GM21528 (cell line): ENCODE data around the gene LYZL4.

Experiments
- ATAC-seq: cut with Tn5 transposase; IDR thresholded peaks from one replicate; pipeline ENCODE4 v1.9.1; 2021; ENCODE audit warnings: mild to moderate bottlenecking, moderate library complexity; ENCODE audit not compliant: unreplicated experiment, low FRiP score

LYZL4 gene

DNA sequence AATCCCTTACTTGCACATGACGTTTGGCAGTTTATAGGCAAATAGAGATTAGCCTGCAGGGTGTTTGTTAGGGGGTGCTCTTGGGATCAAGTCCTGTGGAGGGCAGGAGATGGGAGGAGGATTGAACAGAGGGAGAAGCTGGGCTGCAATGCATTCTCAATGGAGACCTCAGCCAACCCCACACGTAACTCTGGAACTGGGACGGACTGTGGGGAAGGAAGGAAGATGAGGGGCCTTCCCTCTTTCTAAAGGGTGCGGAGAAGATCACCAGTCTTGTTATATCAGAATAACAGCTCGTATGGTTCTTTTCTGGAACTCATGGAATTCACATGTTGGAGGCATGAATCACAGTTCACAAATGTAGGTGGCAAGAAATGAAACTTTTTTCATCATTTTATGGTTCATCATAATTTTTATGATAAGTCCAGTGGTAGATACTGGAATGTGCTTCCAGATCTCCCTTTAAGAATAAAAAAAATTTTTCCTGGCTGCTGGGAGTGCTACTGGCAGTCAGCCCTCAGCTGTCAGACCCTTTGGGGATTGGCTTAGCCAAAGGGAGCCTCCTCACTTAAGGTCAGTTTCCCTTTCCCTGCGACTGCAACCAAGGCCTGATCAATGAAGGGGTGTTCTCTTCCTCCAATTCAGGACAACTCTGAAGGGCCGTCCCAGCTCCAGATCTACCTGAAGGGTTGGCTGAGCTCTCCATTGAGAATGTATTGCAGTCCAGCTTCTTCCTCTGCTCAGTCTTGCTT, 20.5 kb upstream of the LYZL4 start:
- no peak for ATAC-seq

DNA sequence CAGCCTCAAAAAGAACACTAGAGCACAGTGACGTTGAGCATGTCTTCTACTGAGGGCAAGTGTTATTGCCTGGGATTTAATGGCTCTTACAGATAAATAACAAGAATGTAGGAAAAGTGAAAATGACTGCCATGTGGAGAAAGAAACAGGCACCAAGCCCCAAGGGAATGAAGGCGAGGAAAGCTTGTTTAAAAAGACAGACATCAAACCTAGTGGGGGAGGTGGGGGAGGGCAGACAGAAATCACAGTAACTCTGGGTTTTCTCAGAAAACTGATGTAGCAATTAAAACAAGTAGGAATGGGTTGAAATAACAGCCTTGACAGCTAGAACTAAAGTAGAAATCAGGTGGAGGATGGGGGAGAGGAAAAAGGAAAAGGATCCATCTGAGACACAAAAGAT, 18.4 kb upstream of the LYZL4 start:
- ATAC-seq = no peak

DNA sequence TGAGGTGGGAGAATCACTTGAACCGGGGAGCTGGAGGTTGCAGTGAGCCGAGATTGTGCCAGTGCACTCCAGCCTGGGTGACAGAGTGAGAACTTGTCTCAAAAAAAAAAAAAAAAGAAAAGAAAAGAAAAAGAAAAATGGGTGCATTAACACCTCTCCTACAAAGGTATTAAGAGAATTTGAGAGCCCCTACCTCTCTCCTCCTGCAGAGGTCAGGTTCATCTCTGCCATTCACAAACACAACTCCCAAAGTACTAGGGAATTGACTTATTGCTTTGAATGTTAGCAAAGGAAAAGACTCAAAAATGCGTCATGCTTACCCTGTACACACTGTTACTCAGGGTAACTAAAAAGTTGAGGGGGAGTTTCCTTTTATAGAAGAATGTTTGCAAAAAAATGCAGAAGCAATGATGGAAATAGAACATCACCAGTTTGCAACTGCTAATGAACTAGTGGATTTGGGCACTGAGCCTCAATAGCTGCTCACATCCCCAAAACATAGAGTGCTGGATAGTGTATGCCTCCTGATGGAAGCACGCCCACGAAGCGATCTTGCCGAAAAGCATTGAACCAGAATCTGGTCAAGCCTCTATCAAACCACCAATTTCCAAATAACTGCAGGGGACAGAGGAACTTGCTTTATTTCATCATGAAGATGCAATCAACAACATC, 15.5 kb upstream of the LYZL4 start:
- no peak for ATAC-seq

DNA sequence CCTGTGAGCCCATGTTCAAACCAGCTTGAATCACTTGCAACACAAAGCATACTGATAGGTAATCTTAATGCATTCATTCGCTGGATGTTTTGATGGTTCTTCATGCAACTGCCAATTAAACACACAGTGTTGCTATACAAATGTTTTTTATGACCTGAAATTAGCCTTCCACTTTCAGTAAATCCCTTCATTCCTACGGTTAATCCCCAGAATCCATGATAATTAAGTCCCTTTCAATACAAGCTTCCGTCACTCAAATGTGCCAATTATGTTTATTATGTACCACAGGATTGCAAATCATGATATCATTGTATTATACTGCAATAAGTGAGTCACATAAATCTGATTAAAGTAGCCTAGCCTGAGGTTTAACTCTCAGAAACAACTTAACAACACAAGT, 14.5 kb upstream of the LYZL4 start:
- no peak for ATAC-seq

DNA sequence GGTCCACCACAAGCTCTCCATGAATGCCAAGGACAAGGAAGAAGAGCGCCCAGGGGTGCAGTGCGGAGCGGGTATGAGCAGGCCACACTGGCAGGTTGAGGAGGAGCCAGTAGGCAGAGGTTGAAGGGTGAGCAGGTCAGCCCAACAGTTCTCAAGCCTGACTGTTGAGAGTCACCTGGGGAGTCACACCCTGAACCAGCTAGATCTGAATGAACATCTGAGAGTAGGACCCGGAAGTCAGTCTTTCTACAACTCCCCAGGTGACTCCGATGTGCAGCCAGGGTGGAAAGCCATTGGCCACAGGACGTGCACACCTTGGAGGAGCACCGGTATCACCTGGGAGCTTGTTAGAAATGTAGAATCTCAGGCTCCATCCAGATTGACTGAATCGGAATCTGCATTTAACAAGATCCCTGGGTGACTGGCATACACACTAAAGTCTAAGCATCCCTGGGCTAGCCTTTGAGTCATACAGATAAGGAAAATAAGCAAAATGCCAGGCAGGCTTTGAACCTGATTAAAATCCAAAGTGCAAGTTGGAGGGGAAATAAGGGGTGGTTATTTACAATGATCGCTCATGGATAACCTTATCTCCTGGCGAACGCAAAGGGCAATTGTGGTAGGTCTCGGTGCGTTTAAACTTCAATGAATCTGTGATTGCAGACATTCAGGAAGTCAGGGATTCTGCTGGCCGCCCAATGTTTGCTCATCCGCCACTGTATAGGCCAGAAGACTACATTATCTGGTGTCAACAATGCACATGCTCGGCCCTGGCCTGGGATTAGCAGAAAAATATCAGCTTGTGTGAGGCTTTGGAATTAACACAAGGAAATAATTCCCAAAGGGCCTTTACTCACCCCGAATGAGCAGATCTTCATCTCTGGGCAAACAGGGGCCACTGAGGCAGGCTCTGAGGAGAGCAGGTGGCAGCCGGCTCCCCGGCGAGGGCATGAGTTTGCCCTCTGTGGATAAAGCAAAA, 11.7 kb upstream of the LYZL4 start:
- ATAC-seq = no peak

DNA sequence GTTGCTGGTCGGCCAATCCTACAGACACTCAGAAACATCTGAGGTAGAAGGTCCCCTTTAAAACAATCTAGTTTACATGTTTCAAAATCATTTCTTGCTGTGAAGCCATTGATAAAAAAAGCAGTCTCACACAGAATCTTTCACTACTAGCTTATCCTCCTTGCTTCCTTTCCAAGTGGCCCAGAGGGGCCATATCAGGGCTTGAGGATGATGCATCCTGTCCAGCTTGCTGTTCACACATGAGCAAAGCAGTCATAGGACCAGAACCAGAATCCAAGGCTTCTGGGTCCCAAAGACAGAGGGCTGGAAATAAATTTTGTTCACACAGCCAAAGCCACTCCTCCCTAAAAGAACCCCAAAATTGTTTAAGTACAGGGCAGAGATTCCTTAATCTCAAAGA, 9.2 kb upstream of the LYZL4 start:
- no peak for ATAC-seq

DNA sequence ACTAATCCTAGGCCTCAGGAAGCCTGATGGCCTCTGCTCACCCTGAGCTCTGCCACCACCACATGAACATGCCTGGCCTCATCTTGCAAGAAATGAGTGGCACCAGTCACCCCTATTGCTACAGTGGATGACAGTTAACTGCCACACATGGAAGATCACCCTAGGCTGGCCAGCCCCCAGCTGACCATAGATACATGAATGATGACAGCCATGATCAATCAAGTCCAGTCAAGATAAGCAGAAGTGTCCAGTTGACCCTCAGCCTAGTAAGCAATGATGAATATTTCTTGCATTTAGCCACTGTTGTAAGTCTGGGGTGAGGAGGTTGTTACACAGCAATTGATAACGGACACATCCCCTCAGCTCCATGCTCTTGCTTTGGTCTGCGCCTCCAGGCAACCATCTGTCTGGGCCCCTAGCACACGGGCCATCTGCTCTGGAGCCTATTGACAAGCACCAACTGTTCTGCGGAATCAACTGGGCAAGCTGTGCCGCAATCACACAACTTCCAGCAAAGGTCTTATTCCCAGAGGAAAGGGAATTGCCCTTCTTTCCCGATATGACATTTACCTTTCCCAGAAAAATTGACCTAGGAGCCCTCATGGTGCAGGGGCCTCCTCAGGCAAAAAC, 2.2 kb upstream of the LYZL4 start:
- ATAC-seq = no peak

DNA sequence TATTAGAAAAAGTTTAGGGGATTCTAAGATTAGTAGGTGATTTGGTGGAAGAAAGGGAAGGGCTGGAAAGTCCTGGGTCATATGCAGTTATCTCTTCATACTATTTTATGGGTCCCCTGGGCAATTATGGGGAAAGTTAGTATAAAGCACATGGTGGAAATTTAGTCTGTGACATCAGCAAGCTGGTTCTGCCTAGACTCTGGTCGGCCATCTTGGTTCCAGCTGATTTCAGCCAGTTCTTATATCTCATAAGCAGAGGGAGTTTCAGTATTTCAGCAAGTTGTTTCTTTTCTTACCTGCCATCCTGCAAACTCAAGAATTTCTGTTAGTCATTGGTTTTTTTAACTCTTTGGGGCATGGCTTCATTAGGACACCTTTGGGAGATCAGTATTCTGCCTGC, 1.0 kb upstream of the LYZL4 start:
- no peak for ATAC-seq

DNA sequence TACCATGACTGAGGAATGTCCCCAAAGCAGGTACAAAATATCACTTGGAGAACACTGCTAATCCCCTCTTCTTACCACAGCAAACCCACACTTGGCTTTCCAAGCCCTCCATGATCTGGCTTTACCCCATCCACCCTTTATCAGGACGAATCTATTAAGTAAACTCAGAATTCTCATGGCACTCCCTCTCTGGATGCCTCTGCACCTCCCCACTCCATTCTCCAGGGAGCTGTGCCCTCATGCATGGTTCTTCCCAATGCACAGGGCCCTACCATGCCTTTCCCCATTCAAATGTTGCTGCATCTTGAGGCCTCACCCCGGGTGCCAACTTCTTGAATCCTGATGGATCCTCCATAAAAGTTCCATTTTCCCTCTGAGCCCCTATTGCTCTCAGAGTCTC, 2.3 kb downstream of the LYZL4 start:
- no peak for ATAC-seq

DNA sequence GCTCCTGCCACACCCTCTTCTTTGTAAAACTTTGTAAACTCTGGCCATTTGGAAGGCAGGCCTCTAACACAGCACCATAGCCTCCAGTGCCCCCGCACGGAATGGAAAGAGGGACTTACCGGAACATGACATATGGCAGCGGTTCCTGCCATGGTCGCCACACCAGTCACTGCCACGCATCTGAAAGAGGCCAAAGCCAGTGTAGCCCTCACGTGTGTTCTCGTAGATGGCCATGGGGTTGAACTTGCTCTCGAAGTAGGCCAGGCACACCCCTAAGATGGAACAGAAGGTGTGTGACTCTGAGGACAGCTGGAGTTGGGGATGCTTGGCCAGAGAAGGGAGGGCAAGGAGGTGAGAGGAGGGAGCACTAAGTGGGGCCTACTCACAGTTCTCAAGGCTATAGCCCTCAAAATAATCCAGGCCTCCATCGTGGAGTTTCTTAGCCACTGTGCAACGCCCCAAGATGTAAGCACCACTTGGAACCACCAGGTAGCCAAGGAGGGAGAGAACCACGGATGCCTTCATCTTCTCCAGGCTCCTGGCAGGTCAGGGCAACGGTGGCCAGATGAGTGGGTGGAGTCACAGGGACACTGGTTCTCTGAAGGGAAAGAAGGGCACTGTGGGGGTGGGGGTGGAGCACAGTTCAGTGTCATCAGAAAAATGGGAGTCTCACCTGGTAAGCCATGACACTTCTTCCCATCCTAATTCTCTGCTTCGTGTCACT, 3.5 kb downstream of the LYZL4 start:
- no peak for ATAC-seq

DNA sequence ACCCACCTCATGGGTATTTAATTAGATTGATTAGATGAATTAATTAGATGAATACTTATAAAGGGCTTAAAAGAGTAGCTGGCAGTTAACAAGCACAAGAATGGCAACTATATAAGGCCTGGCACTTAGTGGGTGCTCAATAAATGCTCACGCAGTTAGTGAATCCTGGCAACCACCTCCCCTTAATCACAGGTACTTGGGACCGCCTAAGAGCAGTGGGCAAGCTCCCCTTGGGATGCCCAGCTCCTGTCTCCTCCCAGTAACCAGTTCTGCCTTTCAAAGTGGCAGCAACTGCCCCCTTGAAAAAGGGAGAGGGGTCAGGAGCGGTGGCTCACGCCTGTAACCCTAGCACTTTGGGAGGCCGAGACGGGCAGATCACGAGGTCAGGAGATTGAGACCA, 4.6 kb downstream of the LYZL4 start:
- ATAC-seq = no peak

DNA sequence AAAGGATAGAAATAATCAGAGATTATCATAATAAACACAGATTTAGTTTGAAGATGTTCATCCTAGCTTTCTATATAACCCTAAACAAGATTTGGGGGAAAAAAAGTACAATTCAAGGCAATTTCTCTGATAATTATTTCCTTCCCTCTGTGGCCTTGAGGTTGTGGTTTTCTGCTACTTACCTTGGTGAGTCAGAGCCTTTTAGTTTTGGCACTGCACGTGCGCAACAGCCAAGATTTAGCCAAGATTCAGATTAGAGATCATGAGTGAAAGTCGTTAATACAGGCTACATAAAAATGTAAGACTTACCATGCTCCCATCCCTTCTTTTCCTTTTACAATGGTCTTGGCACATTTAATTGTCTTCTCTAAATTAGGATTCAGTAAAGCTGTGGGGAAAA, 6.7 kb downstream of the LYZL4 start:
- no peak for ATAC-seq

DNA sequence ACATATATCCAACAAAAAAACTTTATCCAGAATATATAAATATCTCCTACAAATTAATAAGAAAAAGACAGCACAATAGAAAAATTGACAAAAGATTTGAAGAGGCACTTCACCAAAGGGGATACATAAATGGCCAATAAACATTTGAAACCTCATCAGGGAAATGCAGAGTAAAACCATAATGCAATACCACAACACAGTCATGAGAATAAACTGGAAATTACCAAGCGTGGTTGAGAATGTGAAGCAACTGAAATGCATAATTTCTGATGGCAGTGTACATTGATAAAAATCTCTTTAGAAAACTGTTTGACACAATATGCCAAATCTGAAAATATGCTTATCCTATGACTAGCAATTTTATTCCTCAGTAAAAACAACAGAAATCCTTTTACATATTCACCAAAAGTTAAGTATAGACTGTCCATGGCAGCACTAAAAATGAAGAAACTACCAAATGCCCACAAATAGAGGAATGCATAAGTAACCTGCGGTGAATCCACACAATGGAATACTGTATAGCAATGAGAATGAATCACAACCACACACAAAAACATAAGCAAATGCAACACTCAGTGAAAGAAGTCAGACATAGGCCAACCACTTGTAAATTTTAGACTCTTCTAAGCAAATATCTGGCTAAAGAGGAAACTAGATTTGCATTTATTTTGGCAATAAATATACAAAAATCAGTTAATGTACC, 7.9 kb downstream of the LYZL4 start:
- no peak for ATAC-seq

DNA sequence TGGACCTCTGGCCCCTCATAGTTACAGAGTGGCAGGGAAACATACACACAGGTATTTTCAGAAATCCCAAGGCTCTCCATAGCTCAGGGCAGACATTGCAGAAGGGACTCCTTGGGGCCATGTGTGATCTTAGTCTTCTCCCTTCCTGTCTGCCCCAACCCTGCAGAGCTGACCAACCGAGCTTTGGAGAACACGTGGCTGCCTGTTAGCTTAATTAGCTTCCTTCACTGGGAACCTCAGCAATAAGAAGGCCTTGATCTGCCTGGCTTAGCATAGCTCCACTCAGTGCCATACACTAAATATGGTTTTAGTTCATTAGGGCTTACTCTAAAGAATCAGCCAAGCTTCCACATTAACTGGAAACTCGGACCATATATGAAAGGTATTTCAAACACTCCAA, 12.3 kb downstream of the LYZL4 start:
- ATAC-seq = no peak

DNA sequence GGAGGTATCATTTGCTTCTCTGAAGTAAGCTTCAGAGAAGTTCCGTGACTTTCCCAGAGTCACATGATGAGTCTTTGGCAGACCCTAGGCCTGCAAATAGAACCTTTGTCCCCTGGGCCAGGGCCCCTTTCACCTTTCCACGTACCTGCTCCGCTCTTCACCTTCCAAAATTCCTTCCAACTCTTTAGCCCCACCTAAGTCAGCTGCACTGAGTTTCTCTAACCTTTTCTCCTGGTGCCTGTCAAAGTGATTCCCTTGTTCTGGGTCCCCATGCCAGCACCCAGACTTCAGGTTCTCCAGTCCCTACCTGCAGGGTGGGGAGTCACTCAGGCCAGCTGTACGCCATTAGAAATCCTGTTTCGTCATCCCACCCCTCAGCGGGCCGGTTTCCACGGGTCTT, 12.8 kb downstream of the LYZL4 start:
- ATAC-seq = no peak

DNA sequence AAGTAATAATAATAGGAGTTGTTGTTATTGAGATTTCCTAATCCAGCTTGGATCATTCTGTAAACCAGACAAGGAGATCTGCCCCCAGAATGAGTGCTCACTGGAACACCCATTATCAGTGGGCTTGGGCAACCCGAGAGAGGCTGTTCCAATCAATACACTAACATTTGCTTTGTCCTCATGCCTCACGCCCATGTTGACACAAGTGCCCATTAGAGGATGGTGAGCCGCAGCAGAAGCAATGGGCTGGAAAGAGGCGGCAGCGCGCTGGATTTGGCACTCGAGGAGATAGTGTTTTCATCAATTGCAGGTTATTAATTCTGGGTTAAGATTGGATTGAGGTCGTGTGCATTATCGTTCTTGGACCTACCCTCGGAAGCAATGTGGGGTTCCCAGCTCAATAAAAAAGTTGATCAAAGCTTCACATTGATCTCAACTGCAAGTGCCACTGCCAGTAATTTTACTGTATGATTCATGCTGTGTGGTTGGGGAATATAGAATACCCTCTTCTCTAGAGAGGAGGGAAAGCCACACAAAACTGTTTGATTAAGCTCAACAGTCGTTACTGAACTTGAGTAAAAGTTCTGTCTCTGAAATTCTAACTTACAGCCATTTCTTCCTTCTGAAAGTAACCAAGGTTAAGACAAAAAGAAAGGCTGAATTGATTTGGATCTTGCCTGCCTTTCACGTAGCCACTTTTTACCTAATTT, 15.7 kb downstream of the LYZL4 start:
- ATAC-seq = no peak

DNA sequence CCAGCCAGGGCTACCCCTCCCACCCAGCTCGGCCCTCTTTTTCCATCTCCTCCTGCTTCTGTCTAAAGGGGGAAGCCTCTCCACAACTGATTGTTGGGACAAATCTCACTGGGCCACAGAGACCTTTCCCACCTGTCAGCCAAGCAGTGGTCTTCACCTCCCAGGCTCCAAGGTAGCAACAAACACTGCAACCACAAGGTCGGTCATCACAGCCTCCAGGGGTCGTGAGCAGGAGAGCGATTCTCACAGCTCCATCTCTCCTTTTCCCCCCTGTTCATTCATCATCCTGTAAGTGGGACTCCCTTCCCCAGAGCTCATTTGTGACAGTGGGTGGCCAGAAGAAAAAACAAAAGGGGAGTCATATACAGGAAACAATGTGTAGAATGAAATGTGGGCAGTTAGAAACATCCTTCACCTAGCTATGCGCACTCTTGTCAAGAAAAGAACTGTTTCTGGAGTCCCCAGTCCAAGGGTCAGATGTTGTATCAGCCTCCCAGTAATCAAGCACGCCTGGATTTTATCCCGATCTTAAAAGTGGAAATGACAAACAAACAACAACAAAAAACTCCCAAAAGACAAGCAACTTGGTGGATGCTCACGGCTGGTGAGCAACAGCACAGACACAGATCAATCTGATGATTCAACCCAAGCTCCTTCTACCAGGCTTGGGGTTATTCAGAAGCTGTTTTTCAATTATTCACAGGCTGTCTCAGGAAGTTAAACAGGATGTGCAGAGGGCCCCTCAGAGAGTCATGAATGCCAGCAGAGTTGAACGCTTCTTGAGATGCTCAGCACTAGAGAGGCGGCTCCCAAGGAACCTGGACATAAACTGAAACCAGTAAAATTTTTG, 22.4 kb downstream of the LYZL4 start:
- ATAC-seq = no peak

DNA sequence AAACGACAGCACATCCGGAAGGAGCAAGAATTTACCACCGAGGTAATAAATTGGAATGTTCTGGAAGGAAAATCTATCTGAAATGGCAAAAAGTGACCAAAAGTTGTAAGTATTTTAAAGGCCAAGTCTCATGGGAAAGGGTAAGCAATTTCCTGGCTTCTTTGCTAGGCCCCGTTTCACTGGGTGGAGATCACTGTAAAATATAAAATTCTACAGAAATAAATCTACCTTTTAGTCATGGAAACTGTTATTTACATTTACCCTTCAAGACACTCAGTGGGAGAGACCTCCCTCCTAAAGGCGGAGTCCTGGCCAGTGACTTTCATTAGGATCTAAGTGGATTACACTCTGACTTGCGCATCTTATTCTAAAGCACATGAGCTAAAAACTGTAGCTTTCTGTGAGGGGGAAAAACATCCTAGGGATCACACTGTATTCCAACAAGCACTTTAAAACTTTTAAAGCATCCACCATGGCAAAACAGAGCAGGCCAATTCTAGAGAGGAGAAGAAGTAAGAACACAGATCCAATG, 28.8 kb downstream of the LYZL4 start:
- no peak for ATAC-seq
